DOHH2 (cell line): ENCODE measurements around the gene FAM98C.

ENCODE experiments used
- EZH2phosphoT487 ChIP-seq: fragments of 200-600 bp; sonication (generic); IDR thresholded peaks from 2 replicates; pipeline ENCODE4 v1.6.1; 2017; ENCODE audit warnings: borderline replicate concordance, mild to moderate bottlenecking, antibody characterized with exemption, low read length, moderate library complexity, mixed read lengths
- TF ChIP-seq, protein P1 (sequence below): fragments of 200-600 bp; sonication (generic); IDR thresholded peaks from one replicate; pipeline ENCODE4 v1.5.1; 2014; ENCODE audit warnings: antibody characterized with exemption, mild to moderate bottlenecking, low read depth, low read length; ENCODE audit not compliant: poor library complexity, severe bottlenecking

GRCh38 chr19:38399537-38399936, 3.4 kb upstream of the FAM98C start:
- TF ChIP-seq, protein P1, sequence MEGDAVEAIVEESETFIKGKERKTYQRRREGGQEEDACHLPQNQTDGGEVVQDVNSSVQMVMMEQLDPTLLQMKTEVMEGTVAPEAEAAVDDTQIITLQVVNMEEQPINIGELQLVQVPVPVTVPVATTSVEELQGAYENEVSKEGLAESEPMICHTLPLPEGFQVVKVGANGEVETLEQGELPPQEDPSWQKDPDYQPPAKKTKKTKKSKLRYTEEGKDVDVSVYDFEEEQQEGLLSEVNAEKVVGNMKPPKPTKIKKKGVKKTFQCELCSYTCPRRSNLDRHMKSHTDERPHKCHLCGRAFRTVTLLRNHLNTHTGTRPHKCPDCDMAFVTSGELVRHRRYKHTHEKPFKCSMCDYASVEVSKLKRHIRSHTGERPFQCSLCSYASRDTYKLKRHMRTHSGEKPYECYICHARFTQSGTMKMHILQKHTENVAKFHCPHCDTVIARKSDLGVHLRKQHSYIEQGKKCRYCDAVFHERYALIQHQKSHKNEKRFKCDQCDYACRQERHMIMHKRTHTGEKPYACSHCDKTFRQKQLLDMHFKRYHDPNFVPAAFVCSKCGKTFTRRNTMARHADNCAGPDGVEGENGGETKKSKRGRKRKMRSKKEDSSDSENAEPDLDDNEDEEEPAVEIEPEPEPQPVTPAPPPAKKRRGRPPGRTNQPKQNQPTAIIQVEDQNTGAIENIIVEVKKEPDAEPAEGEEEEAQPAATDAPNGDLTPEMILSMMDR, result no peak
- TF ChIP-seq EZH2phosphoT487, result no peak
